ENCODE results near the gene SNRNP35.

DNA sequence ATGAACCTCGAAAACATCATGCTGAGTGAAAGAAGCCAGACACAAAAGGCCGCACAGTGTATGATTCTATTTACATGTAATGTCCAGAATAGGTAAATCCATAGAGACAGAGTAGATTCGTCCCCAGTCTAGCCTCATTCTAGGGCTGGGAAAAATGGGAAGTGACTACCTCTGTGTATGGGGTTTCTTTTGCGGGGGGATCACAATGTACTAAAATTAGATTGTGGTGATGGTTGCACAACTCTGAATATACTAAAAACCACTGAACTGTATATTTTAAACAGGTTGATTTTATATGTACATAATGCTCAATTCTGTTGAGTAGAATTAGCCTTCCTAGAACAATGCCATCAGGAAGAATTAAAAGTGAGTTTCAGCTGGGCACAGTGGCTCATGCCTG is 15.2 kb upstream of the SNRNP35 start:
- TF ChIP-seq, protein P1, sequence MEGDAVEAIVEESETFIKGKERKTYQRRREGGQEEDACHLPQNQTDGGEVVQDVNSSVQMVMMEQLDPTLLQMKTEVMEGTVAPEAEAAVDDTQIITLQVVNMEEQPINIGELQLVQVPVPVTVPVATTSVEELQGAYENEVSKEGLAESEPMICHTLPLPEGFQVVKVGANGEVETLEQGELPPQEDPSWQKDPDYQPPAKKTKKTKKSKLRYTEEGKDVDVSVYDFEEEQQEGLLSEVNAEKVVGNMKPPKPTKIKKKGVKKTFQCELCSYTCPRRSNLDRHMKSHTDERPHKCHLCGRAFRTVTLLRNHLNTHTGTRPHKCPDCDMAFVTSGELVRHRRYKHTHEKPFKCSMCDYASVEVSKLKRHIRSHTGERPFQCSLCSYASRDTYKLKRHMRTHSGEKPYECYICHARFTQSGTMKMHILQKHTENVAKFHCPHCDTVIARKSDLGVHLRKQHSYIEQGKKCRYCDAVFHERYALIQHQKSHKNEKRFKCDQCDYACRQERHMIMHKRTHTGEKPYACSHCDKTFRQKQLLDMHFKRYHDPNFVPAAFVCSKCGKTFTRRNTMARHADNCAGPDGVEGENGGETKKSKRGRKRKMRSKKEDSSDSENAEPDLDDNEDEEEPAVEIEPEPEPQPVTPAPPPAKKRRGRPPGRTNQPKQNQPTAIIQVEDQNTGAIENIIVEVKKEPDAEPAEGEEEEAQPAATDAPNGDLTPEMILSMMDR (IDR thresholded peaks at IDR 0.05) = no peak
- no peak for TF ChIP-seq POLR2AphosphoS5 (IDR thresholded peaks at IDR 0.05)
- no peak for TF ChIP-seq POLR2A (IDR thresholded peaks at IDR 0.05)

Measured in breast epithelium (tissue), 3 donors.